ENCODE data around the gene SELENOK.
A peak's percentile ranks its signal among the peaks of the same experiment; 100 is the strongest.

SELENOK gene

DNA sequence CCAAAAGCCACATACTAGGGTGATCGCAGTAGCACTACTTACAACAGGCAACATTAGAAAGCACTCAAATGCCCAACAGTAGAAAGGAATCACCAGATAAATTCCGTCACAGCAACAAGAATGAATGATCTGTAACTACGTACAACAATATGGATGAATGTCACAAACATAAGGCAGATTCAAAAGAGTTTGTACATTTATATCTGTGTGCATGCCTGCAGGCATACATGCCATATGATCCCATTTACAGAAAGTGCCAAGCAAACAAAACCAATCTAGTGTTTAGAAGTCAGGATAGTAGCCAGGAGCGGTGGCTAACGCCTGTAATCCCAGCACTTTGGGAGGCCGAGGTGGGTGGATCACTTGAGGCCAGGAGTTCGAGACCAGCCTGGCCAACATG is 41.7 kb downstream of the SELENOK start:
- no peak for DNase-seq (ENCODE audit: extremely low read depth, insufficient read length)
- TF ChIP-seq, protein P1, sequence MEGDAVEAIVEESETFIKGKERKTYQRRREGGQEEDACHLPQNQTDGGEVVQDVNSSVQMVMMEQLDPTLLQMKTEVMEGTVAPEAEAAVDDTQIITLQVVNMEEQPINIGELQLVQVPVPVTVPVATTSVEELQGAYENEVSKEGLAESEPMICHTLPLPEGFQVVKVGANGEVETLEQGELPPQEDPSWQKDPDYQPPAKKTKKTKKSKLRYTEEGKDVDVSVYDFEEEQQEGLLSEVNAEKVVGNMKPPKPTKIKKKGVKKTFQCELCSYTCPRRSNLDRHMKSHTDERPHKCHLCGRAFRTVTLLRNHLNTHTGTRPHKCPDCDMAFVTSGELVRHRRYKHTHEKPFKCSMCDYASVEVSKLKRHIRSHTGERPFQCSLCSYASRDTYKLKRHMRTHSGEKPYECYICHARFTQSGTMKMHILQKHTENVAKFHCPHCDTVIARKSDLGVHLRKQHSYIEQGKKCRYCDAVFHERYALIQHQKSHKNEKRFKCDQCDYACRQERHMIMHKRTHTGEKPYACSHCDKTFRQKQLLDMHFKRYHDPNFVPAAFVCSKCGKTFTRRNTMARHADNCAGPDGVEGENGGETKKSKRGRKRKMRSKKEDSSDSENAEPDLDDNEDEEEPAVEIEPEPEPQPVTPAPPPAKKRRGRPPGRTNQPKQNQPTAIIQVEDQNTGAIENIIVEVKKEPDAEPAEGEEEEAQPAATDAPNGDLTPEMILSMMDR (IDR thresholded peaks at IDR 0.05; ENCODE audit: insufficient read depth, low read length, poor library complexity, severe bottlenecking): no peak
- Histone ChIP-seq H3K36me3 (ENCODE audit: control insufficient read depth, insufficient read depth, low read length) (no peaks in the 10 kb centered on the region; the same call in 1 of the 2 replicates), H3K27me3 (replicated peaks; ENCODE audit: control insufficient read depth, insufficient read depth, low read length) (no peaks in the 10 kb centered on the region), H3K4me3 (replicated peaks; ENCODE audit: low read depth, low read length) (no peak overlapping the region)

DNA sequence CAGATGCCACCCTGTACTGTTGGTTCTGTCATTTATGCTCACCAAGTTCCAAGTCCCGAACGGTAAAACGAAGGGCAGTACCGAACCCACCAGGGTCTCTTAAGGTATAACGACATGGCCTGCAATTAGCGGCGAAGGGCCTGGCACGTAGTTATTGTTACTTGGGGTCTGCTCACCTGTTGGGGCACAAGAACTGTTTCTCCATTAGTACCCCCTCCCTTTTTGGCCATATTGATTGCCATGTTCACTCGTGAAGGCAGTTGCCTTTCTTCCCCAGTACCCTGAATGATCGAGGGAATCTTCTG is 44.9 kb downstream of the SELENOK start:
- no peak for DNase-seq (ENCODE audit: extremely low read depth, insufficient read length)
- TF ChIP-seq, protein P1 (IDR thresholded peaks at IDR 0.05; ENCODE audit: insufficient read depth, low read length, poor library complexity, severe bottlenecking): no peak
- Histone ChIP-seq H3K27me3 (replicated peaks; ENCODE audit: control insufficient read depth, insufficient read depth, low read length) (no peaks in the 10 kb centered on the region), H3K4me3 (replicated peaks; ENCODE audit: low read depth, low read length) (peak overlapping the region; percentile 68; the same call in 1 of the 2 replicates), H3K36me3 (ENCODE audit: control insufficient read depth, insufficient read depth, low read length) (no peaks in the 10 kb centered on the region)

DNA sequence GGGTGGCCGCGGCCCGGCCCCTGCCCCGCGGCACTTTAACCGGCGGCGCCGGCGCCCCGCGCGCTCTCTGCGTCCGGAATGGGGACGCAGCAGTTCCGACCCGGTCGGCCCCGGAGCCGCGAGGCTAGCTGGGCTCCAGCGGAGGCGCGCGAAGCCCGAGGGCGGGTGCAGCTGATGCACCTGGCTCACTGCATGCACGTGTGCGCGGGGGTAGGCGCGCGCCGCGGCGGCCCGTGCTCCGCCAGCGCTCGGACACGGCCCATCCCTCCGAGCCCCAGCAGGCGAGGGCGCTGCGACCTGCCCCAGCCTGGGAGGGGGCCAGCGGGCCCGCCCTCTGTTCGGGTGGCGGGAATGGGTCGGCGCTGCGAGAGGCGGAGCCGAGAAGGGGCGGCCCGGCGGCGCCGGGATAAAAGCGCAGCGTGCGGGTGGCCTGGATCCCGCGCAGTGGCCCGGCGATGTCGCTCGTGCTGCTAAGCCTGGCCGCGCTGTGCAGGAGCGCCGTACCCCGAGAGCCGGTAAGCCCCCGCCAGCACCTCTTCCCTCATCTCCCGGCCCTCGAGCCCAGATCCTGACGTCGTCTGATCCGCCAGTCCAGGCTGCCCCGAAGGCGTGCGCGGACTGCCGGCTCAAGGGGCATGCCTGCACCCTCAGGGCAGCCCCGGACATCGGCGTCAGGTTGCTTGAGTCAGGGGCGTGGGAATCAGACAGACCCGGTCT is 45.4 kb downstream of the SELENOK start, which contains the start of the genes CHDH and IL17RB:
Gene CHDH (minus strand): TSS at position 286 of the 717 bp plus-strand sequence. CDS start 22,411 bp downstream, outside the sequence.
Gene IL17RB (plus strand): TSS at position 435 of the 717 bp plus-strand sequence. CDS start 21 bp downstream, at position 456.
- Histone ChIP-seq H3K36me3 (ENCODE audit: control insufficient read depth, insufficient read depth, low read length) (no peaks in the 10 kb centered on the region), H3K27me3 (replicated peaks; ENCODE audit: control insufficient read depth, insufficient read depth, low read length) (no peaks in the 10 kb centered on the region), H3K4me3 (replicated peaks; ENCODE audit: low read depth, low read length) (peak within 1 kb of the TSS; percentile 68)
- DNase-seq (ENCODE audit: extremely low read depth, insufficient read length): peak; percentile 79
- TF ChIP-seq, protein P1 (IDR thresholded peaks at IDR 0.05; ENCODE audit: insufficient read depth, low read length, poor library complexity, severe bottlenecking): no peak

DNA sequence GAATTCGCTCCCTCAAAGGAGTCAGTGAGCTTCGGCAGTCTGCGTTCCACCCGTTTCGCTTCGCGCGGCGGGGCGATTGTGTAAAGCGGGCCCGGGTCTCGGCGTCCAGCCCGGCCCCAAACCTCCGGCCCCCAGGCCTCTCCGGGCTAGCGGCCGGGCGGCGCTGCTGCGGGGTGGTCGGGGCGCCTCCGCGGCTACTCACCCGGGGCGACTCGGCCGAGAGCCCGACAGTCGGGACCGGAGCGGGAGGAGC is 45.9 kb downstream of the SELENOK start:
- TF ChIP-seq, protein P1 (IDR thresholded peaks at IDR 0.05; ENCODE audit: insufficient read depth, low read length, poor library complexity, severe bottlenecking): no peak
- Histone ChIP-seq H3K4me3 (replicated peaks; ENCODE audit: low read depth, low read length) (peak overlapping the region; percentile 68), H3K36me3 (ENCODE audit: control insufficient read depth, insufficient read depth, low read length) (no peaks in the 10 kb centered on the region), H3K27me3 (replicated peaks; ENCODE audit: control insufficient read depth, insufficient read depth, low read length) (no peaks in the 10 kb centered on the region)
- peak; percentile 46 for DNase-seq (ENCODE audit: extremely low read depth, insufficient read length)

DNA sequence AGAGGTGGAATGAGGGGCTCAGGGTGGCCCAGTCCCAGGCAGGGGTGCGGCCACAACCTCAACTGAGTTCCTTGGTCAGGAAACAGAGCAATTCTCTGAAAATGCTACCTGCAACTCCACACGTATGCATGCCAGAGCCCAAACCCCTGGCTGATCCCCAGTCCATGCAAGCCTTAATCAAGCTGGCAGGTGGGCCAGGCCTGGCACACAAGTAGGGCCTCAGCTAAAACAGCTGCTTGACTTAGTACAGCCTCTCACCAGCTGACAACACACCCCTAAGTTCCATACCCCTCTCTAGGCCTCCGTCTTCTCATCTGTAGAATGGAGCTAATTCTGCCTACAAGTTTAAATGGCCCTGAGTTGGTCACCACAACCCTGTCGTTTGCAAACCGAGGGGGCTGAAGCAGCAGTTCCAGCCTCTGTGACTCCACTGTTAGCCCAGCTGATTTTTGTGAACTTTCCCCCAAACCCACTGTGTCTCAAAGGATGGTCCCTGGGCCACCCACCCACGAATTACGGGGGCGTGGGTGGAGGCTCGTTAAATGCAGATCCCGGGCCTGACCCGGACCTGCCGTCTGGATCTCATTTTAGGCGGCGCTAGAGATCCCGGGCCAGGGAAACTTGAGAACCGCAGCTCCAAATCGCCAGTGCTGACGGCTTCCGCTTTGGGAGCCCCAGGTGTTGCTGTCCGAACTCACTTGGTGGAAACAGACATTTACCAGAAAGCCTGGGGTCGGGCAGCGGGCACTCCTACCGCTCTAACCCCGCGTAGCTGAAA is 46.4 kb downstream of the SELENOK start:
- H3K4me3 ChIP-seq (replicated peaks; ENCODE audit: low read depth, low read length): peak overlapping the region; percentile 68
- H3K27me3 ChIP-seq (replicated peaks; ENCODE audit: control insufficient read depth, insufficient read depth, low read length): no peaks in the 10 kb centered on the region
- no peaks in the 10 kb centered on the region for H3K36me3 ChIP-seq (ENCODE audit: control insufficient read depth, insufficient read depth, low read length)
- TF ChIP-seq, protein P1 (IDR thresholded peaks at IDR 0.05; ENCODE audit: insufficient read depth, low read length, poor library complexity, severe bottlenecking): peak; percentile 31
- DNase-seq (ENCODE audit: extremely low read depth, insufficient read length): no peak

Measured in GM06990 (cell line).